IMR-90 (cell line): ENCODE results near the gene COPZ2.

Source experiments
- BHLHE40 ChIP-seq: fragments of 150-350 bp; IDR thresholded peaks from 2 replicates; pipeline ENCODE4 v1.6.1; 2016; ENCODE audit warnings: mild to moderate bottlenecking, low read depth, low read length
- CEBPB ChIP-seq: IDR thresholded peaks from 2 replicates; pipeline ENCODE4 v1.6.1; 2012; ENCODE audit warnings: low read depth, low read length, improper control_type of control experiment
- CHD1 ChIP-seq: IDR thresholded peaks from 2 replicates; pipeline ENCODE4 v1.6.1; 2012; ENCODE audit warnings: low read depth, low read length, improper control_type of control experiment
- FOS ChIP-seq: fragments of 150-350 bp; IDR thresholded peaks from 2 replicates; pipeline ENCODE4 v1.6.1; 2016; ENCODE audit warnings: low read depth, low read length
- MAFK ChIP-seq: IDR thresholded peaks from 2 replicates; pipeline ENCODE4 v1.6.1; 2012; ENCODE audit warnings: low read depth, low read length, improper control_type of control experiment
- MAZ ChIP-seq: IDR thresholded peaks from 2 replicates; pipeline ENCODE4 v1.6.1; 2012; ENCODE audit warnings: low read depth, mild to moderate bottlenecking, low read length, improper control_type of control experiment, moderate library complexity, borderline replicate concordance
- MXI1 ChIP-seq: IDR thresholded peaks from 2 replicates; pipeline ENCODE4 v1.6.1; 2012; ENCODE audit warnings: low read depth, mild to moderate bottlenecking, low read length, moderate library complexity, borderline replicate concordance
- NFE2L2 ChIP-seq: fragments of 150-350 bp; IDR thresholded peaks from 2 replicates; pipeline ENCODE4 v1.6.1; 2016; ENCODE audit warnings: low read depth, mild to moderate bottlenecking, low read length
- POLR2A ChIP-seq: IDR thresholded peaks from 2 replicates; pipeline ENCODE4 v1.6.1; 2012; ENCODE audit warnings: mild to moderate bottlenecking, low read depth, low read length
- RAD21 ChIP-seq: IDR thresholded peaks from 2 replicates; pipeline ENCODE4 v1.6.1; 2012; ENCODE audit warnings: low read length, improper control_type of control experiment
- RCOR1 ChIP-seq: IDR thresholded peaks from 2 replicates; pipeline ENCODE4 v1.6.1; 2012; ENCODE audit warnings: mild to moderate bottlenecking, low read length, improper control_type of control experiment; ENCODE audit not compliant: insufficient replicate concordance
- SMC3 ChIP-seq: fragments of 150-350 bp; IDR thresholded peaks from 2 replicates; pipeline ENCODE4 v1.6.1; 2016; ENCODE audit warnings: low read depth, mild to moderate bottlenecking, antibody characterized with exemption, low read length, moderate library complexity
- TF ChIP-seq, protein P1 (sequence below): conservative IDR thresholded peaks from 2 replicates; pipeline ENCODE4 v1.5.1; 2012; ENCODE audit warnings: mild to moderate bottlenecking, low read depth, low read length, improper control_type of control experiment
- TF ChIP-seq, protein P2 (sequence below): fragments of 150-350 bp; IDR thresholded peaks from 2 replicates; pipeline ENCODE4 v1.6.1; 2017; ENCODE audit warnings: mild to moderate bottlenecking, antibody characterized with exemption, low read length, low read depth

DNA sequence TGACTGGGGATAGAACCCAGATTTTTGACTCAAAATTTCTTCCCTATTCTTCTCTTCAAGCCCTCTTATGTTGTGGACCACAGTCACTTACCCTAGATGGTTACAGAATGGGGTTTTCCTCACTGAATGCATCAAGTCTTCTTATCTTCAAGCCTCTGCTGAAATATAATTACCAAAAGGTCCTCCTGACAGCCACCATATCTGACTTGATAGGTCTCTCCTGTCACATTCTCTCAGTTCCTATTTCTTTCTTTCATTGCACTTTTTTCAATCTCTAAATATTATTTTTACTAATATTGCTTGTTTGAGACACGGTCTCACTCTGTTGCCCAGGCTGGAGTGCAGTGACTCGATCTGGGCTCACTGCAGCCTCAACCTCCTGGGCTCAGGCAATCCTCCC, 1.1 kb upstream of the COPZ2 start:
- TF ChIP-seq NFE2L2 (no peak), RAD21 (no peak), FOS (no peak), POLR2A (no peak), CHD1 (no peak), MAFK (no peak), MAZ (no peak), MXI1 (no peak), RCOR1 (no peak), CEBPB (no peak), BHLHE40 (no peak), SMC3 (no peak)
- TF ChIP-seq, protein P1, sequence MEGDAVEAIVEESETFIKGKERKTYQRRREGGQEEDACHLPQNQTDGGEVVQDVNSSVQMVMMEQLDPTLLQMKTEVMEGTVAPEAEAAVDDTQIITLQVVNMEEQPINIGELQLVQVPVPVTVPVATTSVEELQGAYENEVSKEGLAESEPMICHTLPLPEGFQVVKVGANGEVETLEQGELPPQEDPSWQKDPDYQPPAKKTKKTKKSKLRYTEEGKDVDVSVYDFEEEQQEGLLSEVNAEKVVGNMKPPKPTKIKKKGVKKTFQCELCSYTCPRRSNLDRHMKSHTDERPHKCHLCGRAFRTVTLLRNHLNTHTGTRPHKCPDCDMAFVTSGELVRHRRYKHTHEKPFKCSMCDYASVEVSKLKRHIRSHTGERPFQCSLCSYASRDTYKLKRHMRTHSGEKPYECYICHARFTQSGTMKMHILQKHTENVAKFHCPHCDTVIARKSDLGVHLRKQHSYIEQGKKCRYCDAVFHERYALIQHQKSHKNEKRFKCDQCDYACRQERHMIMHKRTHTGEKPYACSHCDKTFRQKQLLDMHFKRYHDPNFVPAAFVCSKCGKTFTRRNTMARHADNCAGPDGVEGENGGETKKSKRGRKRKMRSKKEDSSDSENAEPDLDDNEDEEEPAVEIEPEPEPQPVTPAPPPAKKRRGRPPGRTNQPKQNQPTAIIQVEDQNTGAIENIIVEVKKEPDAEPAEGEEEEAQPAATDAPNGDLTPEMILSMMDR = no peak
- TF ChIP-seq, protein P2, sequence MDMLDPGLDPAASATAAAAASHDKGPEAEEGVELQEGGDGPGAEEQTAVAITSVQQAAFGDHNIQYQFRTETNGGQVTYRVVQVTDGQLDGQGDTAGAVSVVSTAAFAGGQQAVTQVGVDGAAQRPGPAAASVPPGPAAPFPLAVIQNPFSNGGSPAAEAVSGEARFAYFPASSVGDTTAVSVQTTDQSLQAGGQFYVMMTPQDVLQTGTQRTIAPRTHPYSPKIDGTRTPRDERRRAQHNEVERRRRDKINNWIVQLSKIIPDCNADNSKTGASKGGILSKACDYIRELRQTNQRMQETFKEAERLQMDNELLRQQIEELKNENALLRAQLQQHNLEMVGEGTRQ = no peak
